HL-60/S4 (cell line): Measurements from ENCODE around the gene TRPM4.
"Not testable (repeated sequence)": the region's sequence is repeated elsewhere in the genome, so short reads cannot be mapped to it uniquely, and the experiment has no call there.

ENCODE experiments used
- in situ Hi-C: fragments of 300-500 bp; cut with MboI; formaldehyde crosslinking; loops from 2 replicates; pipeline ENCODE4 v1.14.3; 2022; ENCODE audit warnings: low sequenced_read_pairs

TRPM4 gene

GRCh38 chr19:49186108-49186507, 28.5 kb downstream of the TRPM4 start:
- in situ Hi-C loops: no loop called here

GRCh38 chr19:49188626-49189200, 31.1 kb downstream of the TRPM4 start:
- in situ Hi-C loops: no loop called here

DNA sequence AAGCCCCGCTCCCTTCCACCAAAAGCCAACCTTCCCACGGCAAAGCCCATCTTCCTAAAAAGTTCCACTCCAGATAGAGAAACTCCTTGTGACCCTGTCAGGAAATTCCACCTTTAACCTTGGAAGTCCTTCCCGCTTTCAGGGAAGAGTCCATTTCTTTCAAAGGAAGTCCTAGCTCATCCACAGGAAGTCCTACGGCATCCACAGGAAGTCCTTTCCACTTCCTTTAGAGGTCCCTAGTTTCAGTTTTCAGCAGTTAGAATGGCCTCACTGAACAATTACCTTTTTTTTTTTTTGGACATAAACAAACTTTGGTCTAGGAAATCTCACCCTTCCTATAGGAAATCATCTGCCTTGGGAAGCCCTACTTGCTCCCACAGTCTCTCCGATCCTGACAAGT, 31.7 kb downstream of the TRPM4 start:
- in situ Hi-C loops: no loop called here

GRCh38 chr19:49190781-49191180, 33.2 kb downstream of the TRPM4 start:
- in situ Hi-C loops: no loop called here

GRCh38 chr19:49193822-49194394, 36.3 kb downstream of the TRPM4 start:
- in situ Hi-C loops: no loop called here

GRCh38 chr19:49194408-49194807, 36.8 kb downstream of the TRPM4 start:
- in situ Hi-C loops: no loop called here

DNA sequence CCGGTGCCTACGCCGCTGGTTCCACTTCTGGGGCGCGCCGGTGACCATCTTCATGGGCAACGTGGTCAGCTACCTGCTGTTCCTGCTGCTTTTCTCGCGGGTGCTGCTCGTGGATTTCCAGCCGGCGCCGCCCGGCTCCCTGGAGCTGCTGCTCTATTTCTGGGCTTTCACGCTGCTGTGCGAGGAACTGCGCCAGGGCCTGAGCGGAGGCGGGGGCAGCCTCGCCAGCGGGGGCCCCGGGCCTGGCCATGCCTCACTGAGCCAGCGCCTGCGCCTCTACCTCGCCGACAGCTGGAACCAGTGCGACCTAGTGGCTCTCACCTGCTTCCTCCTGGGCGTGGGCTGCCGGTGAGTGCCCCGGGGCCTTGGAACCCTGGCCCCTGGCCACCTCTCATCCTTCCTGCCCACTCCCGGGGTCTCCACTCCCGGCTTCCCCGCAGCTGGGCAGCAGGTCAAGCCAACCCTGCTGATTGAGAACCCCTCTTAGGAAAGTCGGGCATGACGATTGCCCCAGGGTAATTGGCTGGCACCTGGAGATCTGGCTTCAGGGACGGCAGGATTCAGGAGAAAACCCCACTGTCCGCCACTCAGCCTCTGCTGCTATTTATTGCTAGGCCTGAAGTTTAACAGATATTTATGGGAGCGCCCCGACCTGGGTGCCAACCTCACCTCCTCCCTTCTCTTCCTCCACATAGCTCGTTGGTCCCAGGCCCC, 39.1 kb downstream of the TRPM4 start:
- in situ Hi-C loops: no loop called here

DNA sequence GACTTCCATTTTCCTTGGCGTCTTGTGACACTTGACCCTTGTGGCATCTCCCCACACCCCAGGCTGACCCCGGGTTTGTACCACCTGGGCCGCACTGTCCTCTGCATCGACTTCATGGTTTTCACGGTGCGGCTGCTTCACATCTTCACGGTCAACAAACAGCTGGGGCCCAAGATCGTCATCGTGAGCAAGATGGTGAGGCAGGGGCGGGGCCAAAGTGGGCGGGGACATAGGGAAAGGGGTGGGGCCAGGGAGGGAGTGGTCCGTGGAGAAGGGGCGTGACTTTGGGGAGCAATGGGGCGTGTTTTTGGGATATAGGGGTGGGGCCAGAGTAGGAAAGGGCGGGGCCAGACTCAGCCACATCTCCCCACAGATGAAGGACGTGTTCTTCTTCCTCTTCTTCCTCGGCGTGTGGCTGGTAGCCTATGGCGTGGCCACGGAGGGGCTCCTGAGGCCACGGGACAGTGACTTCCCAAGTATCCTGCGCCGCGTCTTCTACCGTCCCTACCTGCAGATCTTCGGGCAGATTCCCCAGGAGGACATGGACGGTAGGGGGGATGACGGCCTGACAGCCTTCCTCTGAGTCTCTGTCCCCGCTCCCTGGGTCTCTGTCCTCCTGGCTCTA, 42.8 kb downstream of the TRPM4 start:
- in situ Hi-C loops: loop anchor here (5.0 kb wide), 1 partner anchor 103 kb away; no protein-coding TSS in a partner anchor

DNA sequence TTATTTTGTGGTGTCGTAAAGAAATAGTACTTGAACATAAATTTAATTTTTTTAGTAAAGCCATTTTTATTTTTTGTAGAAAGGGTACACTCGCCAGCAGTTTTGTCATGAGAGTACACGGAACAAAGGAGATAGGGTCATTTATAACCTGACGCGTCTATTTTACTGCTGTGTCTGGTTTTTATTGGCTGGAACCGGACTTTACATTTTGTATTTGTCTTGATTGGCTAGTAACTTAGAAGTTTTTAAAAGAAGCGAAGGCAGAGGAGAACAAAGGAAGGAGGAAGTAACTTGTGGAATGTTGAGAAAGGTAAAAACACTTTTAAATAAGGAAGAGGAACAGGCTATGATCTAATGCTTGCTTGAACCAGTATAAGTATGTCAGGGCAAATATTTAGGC, 43.5 kb downstream of the TRPM4 start:
- in situ Hi-C loops: loop anchor here (5.0 kb wide), 1 partner anchor 104 kb away; no protein-coding TSS in a partner anchor

- in situ Hi-C loops: no loop called here
These were observed 47.5 kb downstream of the TRPM4 start for GRCh38 chr19:49205114-49205513.

DNA sequence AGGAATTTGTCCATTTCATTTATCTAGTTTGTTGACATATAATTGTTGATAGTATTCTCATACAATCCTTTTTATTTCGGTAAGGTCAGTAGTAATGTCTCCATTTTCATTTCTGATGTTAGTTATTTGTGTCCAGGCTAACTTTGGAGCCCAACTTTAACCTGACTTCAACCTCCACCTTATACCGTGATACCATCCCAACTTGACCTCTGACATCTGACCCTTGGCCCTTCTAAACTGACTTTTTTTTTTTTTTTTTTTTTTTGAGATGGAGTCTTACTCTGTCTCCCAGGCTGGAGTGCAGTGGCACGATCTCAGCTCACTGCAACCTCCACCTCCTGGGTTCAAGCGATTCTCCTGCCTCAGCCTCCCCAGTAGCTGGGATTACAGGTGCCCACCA, 51.9 kb downstream of the TRPM4 start:
- in situ Hi-C loops: not testable (repeated sequence)

DNA sequence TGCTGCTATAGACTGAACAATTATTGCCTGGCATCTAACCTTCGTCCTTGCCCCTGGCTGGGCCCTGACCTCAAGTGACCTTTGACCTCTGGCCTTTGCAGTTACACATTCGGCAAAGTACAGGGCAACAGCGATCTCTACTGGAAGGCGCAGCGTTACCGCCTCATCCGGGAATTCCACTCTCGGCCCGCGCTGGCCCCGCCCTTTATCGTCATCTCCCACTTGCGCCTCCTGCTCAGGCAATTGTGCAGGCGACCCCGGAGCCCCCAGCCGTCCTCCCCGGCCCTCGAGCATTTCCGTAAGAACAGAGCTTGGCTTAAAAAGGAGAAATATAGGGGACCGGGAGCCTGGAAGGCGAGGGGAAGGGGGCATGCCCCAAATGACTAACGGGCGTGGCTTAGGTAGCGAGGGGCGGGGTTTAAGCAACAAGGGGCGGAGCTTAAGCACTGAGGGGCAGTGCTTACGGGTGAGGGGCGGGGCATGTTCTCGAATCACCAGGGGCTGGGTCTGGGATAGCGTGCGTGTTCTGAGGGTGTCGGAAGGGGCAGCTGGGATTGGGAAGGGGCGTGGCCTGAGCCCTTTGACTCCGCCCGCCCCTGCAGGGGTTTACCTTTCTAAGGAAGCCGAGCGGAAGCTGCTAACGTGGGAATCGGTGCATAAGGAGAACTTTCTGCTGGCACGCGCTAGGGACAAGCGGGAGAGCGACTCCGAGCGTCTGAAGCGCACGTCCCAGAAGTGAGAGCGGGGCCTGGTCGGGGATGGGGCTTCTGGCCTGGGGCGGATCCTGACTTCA, 52.7 kb downstream of the TRPM4 start:
- in situ Hi-C loops: no loop called here

GRCh38 chr19:49210901-49211451, 53.4 kb downstream of the TRPM4 start:
- in situ Hi-C loops: no loop called here

- in situ Hi-C loops: no loop called here
These were observed 54.6 kb downstream of the TRPM4 start for GRCh38 chr19:49212016-49212701.

GRCh38 chr19:49213791-49214190, 56.2 kb downstream of the TRPM4 start:
- in situ Hi-C loops: no loop called here

- in situ Hi-C loops: no loop called here
These were observed 57.1 kb downstream of the TRPM4 start for GRCh38 chr19:49214701-49215100.

DNA sequence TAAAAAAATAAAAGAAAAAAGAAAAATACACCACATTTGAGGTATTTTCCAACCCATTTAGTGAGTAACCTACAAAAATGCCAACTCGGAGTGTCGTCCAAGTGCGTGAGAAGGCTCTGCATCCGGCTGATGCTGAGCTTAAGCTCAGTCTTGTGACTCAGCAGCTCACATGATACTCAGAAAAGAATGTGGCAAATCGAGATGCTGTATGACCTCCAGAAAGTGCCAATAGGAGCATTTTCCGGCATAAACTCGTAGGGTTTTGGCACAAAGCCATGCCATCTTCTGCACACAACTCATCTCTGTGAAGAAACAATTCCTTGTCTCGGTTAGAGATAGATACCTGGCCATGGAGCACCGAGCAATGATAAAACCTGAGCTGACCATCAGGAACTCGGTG, 58.5 kb downstream of the TRPM4 start:
- in situ Hi-C loops: no loop called here

GRCh38 chr19:49217382-49217781, 59.8 kb downstream of the TRPM4 start:
- in situ Hi-C loops: no loop called here

DNA sequence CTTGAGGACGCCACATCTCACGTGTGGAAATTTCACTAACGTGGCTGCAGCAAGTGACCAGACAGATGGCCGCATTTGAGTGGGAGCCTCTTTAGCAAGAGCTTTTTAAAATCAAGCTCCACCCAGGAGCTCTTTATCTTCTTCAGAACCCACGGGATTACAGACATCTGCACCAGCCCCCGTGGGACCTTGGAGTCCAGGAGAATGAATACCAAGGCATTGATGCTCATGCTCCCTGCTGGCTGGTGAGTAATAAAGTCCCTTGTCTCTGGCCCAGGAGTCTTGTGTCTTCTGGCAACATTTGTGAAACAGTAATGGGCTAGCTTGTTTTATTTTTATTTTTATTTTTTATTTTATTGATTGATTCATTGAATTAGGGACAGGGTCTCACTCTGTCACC, 64.4 kb downstream of the TRPM4 start:
- in situ Hi-C loops: loop anchor here (10.0 kb wide), 1 partner anchor 437 kb away; no protein-coding TSS in a partner anchor

DNA sequence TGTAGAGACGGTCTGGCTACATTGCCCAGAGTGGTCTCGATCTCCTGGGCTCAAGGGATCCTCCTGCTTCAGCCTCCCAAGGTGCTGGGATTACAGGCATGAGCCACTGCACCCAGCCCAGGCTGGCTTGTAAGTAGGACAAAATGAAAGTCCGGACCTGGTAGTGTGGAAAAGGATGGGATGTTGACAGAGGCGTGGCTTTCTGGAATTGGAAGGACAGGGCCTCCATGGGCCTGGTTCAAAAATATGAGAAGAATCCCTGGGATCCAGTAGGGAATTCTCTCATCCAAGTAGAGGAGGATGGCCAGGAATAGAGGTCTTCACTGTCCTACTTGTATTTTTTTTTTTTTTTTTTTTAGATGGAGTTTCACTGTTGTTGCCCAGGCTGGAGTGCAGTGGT, 64.9 kb downstream of the TRPM4 start:
- in situ Hi-C loops: loop anchor here (10.0 kb wide), 1 partner anchor 438 kb away; no protein-coding TSS in a partner anchor
